ENCODE results near the gene TFEB. TPM values are rescaled to one million over a fixed set of nuclear protein-coding genes. Genes with fewer than 3 reads are reported as not detected.

The TFEB gene
- total and polyA plus RNA-seq, 2 donors (not counting 3 experiments of a cell fraction or from before 2014, with no cell fraction given) = 4.9 to 6.6 TPM

DNA sequence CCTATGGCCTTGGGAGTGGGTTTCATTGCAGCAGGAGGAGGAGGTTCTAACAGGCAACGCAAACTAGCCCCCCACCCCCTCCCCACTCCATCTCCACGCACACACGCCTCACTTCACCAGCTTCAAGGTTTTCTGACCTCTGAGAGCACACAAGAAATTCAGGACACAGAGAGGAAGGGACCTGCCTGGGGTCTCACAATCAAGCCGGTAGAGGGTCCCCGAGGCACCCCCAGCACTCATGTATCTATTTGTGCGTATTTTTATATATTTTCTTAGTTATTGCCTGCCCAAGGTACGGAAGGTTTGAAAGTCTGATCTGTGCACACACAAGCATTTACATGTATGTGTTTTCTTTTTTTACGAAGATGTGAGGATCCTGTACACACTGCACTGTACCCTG lies 80.2 kb downstream of the TFEB start:
- no TSS peak for BruUV-seq (replicated peaks)
- H2AFZ ChIP-seq (ENCODE audit: low read depth, low read length) = no peak overlapping the region

More for the DNA sequence above, 80.2 kb downstream of the TFEB start:
- no peaks in the 10 kb centered on the region for H3K27me3 ChIP-seq (ENCODE audit: control insufficient read depth in 2 of 2, insufficient read depth in 2 of 2, low read length in 2 of 2)
- dilution Hi-C loops (cut with MboI; ENCODE audit: extremely low pct_ligation_motif_present, low sequenced_read_pairs) (no loop called here), intact Hi-C loops (cut with micrococcal nuclease) (loop anchor here (2.0 kb wide), 1 partner anchor 16 kb away; the partner anchor contains the start of gene MDFI)
- no peak for DNase-seq (ENCODE audit: low read depth, low spot score)
- no peaks in the 10 kb centered on the region for H3K9me1 ChIP-seq (replicated peaks; ENCODE audit: control insufficient read depth, extremely low read depth, insufficient read depth, low read length)
- H3K36me3 ChIP-seq (ENCODE audit: control insufficient read depth in 2 of 2, extremely low read depth in 1 of 2, insufficient read depth in 2 of 2, low read length in 2 of 2) = peaks cover 0 to 22% of the 10 kb centered on the region in 2 experiments
- H3K27ac ChIP-seq (ENCODE audit: insufficient read depth, low read depth, low read length) = no peak overlapping the region
- peaks cover 17% of the 10 kb centered on the region for H3K4me1 ChIP-seq (ENCODE audit: control insufficient read depth, extremely low read depth, insufficient read depth, low read length)
- H3K9me3 ChIP-seq (replicated peaks; ENCODE audit: control insufficient read depth, insufficient read depth, low read length) = no peaks in the 10 kb centered on the region
- H3K4me2 ChIP-seq (ENCODE audit: insufficient read depth, low read length) = no peak overlapping the region
- no peak overlapping the region for H3K4me3 ChIP-seq (replicated peaks in 1 of 3; ENCODE audit: insufficient read depth in 1 of 3, low read depth in 1 of 3, low read length in 3 of 3)
- ChIA-PET POLR2A (interaction anchor here (0.6 kb wide), 1 partner anchor 123 kb away, joined by 4 read pairs; no protein-coding TSS in a partner anchor), CTCF (interaction anchor here (0.6 to 3.0 kb wide), 9 partner anchors 9 to 221 kb away, joined by 3 to 14 read pairs (median 4); no protein-coding TSS in a partner anchor)
- H3K9ac ChIP-seq (replicated peaks; ENCODE audit: extremely low read depth, insufficient read depth, low read length) = no peak overlapping the region
- H3K79me2 ChIP-seq (ENCODE audit: control insufficient read depth, insufficient read depth, low read length) = no peaks in the 10 kb centered on the region
- H4K20me1 ChIP-seq (replicated peaks; ENCODE audit: control insufficient read depth, extremely low read depth, insufficient read depth, low read length) = no peaks in the 10 kb centered on the region
- no peak for TF ChIP-seq FOS (IDR thresholded peaks at IDR 0.05; ENCODE audit: borderline replicate concordance, insufficient read depth, low read length)
- no peak for TF ChIP-seq GATA2 (IDR thresholded peaks at IDR 0.05; ENCODE audit: insufficient read depth, insufficient read length, low read depth, low read length)
- TF ChIP-seq, protein P1, sequence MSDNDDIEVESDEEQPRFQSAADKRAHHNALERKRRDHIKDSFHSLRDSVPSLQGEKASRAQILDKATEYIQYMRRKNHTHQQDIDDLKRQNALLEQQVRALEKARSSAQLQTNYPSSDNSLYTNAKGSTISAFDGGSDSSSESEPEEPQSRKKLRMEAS (IDR thresholded peaks at IDR 0.05; ENCODE audit: insufficient read depth, insufficient read length) = no peak
- no peak for TF ChIP-seq POLR2AphosphoS5 (IDR thresholded peaks at IDR 0.05; ENCODE audit: insufficient read depth, low read depth, low read length)
- TF ChIP-seq EZH2 (IDR thresholded peaks at IDR 0.05; ENCODE audit: borderline replicate concordance, low read depth, low read length, severe bottlenecking) = no peak
- TF ChIP-seq MYC (IDR thresholded peaks at IDR 0.05; ENCODE audit: low read depth, low read length) = no peak
- TF ChIP-seq POLR2A (IDR thresholded peaks at IDR 0.05; ENCODE audit: low read depth, low read length) = no peak
- TF ChIP-seq JUN (IDR thresholded peaks at IDR 0.05; ENCODE audit: borderline replicate concordance, insufficient read depth, insufficient read length, low read depth) = no peak
- TF ChIP-seq, protein P2, sequence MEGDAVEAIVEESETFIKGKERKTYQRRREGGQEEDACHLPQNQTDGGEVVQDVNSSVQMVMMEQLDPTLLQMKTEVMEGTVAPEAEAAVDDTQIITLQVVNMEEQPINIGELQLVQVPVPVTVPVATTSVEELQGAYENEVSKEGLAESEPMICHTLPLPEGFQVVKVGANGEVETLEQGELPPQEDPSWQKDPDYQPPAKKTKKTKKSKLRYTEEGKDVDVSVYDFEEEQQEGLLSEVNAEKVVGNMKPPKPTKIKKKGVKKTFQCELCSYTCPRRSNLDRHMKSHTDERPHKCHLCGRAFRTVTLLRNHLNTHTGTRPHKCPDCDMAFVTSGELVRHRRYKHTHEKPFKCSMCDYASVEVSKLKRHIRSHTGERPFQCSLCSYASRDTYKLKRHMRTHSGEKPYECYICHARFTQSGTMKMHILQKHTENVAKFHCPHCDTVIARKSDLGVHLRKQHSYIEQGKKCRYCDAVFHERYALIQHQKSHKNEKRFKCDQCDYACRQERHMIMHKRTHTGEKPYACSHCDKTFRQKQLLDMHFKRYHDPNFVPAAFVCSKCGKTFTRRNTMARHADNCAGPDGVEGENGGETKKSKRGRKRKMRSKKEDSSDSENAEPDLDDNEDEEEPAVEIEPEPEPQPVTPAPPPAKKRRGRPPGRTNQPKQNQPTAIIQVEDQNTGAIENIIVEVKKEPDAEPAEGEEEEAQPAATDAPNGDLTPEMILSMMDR (IDR thresholded peaks at IDR 0.05; ENCODE audit: extremely low read depth in 1 of 2, insufficient read depth in 1 of 2, low read depth in 1 of 2, low read length in 2 of 2) = no peak
- FAIRE-seq = no peak

Measured in endothelial cell of umbilical vein (primary cell).